ENCODE data around the gene KDM1B.

Gene KDM1B

DNA sequence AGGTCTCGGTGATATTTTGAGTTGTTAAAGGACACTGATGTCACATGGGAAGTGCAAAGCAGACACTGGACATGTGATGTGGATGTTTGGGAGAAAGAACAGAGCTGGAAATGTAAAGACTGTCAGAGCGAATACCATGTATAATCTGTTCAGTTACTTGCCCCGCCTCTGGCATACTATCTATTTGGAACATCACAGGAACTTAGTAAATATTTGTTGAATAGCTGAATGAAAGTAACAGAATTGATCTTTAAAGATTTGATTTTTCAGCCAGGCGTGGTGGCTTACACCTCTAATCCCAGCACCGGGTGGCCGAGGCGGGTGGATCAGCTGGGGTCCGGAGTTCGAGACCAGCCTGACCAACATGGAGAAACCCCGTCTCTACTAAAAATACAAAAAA lies 19.0 kb upstream of the KDM1B start:
- Histone ChIP-seq H3K79me2 (ENCODE audit: insufficient read depth, low read length) (no peaks in the 10 kb centered on the region), H3K36me3 (ENCODE audit: insufficient read depth, low read length) (peaks cover 4% of the 10 kb centered on the region; the same call in 1 of the 2 replicates), H3F3A (ENCODE audit: low read depth) (no peaks in the 10 kb centered on the region), H2AFZ (ENCODE audit: low read length) (no peak overlapping the region), H4K20me1 (ENCODE audit: insufficient read depth, low read length, poor library complexity, severe bottlenecking) (no peaks in the 10 kb centered on the region), H3K27me3 (ENCODE audit: insufficient read depth, low read length, poor library complexity, severe bottlenecking) (no peaks in the 10 kb centered on the region), H3K9me2 (replicated peaks; ENCODE audit: low read depth, low read length) (no peaks in the 10 kb centered on the region), H3K9me3 (ENCODE audit: insufficient read depth, low read depth, low read length) (no peaks in the 10 kb centered on the region), H3K4me1 (ENCODE audit: insufficient read depth, low read length, poor library complexity, severe bottlenecking) (no peaks in the 10 kb centered on the region), H3K4me3 (ENCODE audit: low read length, poor library complexity, severe bottlenecking) (no peak overlapping the region), H3K4me2 (ENCODE audit: low read depth, low read length, poor library complexity, severe bottlenecking) (no peak overlapping the region), H3K9ac (ENCODE audit: low read depth, low read length, poor library complexity, severe bottlenecking) (no peak overlapping the region)
- no peak for TF ChIP-seq CTCF (conservative IDR thresholded peaks at IDR 0.05; ENCODE audit: low read length)

DNA sequence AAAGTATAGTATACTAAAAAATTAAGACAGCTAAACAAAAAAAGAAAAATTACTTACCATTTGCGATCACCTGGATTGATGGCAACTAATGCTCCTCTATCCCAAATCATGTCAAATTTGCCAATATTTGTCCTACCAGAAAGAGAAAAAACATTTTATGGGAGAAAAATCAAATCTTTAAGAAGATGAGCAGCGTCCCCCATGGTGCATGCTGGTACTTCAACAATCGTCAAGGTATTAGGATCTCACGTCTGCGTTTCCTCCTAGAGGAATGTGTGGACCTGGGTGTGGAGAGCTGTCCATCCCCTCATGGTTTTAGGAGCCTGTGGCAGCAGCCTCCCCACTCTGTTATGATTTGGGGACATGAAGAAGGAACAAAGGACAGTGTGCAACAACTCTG lies 16.3 kb upstream of the KDM1B start:
- Histone ChIP-seq H3K9me2 (replicated peaks; ENCODE audit: low read depth, low read length) (no peaks in the 10 kb centered on the region), H3K9ac (ENCODE audit: low read depth, low read length, poor library complexity, severe bottlenecking) (no peak overlapping the region), H3K36me3 (ENCODE audit: insufficient read depth, low read length) (peaks cover 4% of the 10 kb centered on the region; the same call in 1 of the 2 replicates), H3K27me3 (ENCODE audit: insufficient read depth, low read length, poor library complexity, severe bottlenecking) (no peaks in the 10 kb centered on the region), H3K79me2 (ENCODE audit: insufficient read depth, low read length) (no peaks in the 10 kb centered on the region), H3F3A (ENCODE audit: low read depth) (no peaks in the 10 kb centered on the region), H4K20me1 (ENCODE audit: insufficient read depth, low read length, poor library complexity, severe bottlenecking) (no peaks in the 10 kb centered on the region), H2AFZ (ENCODE audit: low read length) (no peak overlapping the region), H3K4me1 (ENCODE audit: insufficient read depth, low read length, poor library complexity, severe bottlenecking) (no peaks in the 10 kb centered on the region), H3K4me3 (ENCODE audit: low read length, poor library complexity, severe bottlenecking) (no peak overlapping the region), H3K4me2 (ENCODE audit: low read depth, low read length, poor library complexity, severe bottlenecking) (no peak overlapping the region), H3K9me3 (ENCODE audit: insufficient read depth, low read depth, low read length) (no peaks in the 10 kb centered on the region)
- TF ChIP-seq EZH2phosphoT487 (IDR thresholded peaks at IDR 0.05; ENCODE audit: borderline replicate concordance) (no peak), CTCF (conservative IDR thresholded peaks at IDR 0.05; ENCODE audit: low read length) (0 out of 2 replicates have a peak, but pooled peaks have one; percentile 14)

DNA sequence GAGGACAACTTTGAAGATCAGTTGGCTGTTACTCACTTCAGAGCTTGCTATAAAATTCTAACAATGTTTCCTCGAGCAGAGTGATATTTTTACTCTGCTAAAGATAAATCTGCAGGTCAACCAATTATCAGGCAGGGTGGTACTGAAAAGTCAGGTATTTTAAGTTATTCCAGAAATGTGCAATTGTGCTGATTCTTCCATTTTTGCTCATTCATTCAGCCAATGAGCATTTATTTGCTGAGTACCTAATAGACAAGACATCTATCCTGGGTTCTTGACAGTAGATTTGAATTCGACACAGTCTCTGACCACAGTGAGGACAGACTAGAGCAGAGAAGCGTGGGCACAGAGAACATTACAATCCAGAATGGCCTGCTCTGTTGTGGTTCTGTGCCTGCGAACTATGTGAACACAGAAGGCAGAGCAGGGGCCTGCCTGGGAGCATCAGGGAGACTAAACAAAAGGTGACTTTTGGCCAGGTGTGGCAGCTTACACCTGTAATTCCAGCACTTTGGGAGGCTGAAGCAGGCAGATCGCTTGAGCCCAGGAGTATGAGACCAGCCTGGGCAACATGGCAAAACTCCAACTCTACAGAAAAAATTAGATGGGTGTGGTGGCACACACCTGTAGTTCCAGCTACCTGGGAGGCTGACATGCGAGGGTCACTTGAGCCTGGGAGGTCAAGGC lies 15.1 kb upstream of the KDM1B start:
- Histone ChIP-seq H3K9me3 (ENCODE audit: insufficient read depth, low read depth, low read length) (no peaks in the 10 kb centered on the region), H3K36me3 (ENCODE audit: insufficient read depth, low read length) (peaks cover 4% of the 10 kb centered on the region; the same call in 1 of the 2 replicates), H3K27me3 (ENCODE audit: insufficient read depth, low read length, poor library complexity, severe bottlenecking) (no peaks in the 10 kb centered on the region), H3F3A (ENCODE audit: low read depth) (no peaks in the 10 kb centered on the region), H3K4me3 (ENCODE audit: low read length, poor library complexity, severe bottlenecking) (no peak overlapping the region), H3K79me2 (ENCODE audit: insufficient read depth, low read length) (no peaks in the 10 kb centered on the region), H3K9me2 (replicated peaks; ENCODE audit: low read depth, low read length) (no peaks in the 10 kb centered on the region), H4K20me1 (ENCODE audit: insufficient read depth, low read length, poor library complexity, severe bottlenecking) (no peaks in the 10 kb centered on the region), H3K4me2 (ENCODE audit: low read depth, low read length, poor library complexity, severe bottlenecking) (no peak overlapping the region), H3K4me1 (ENCODE audit: insufficient read depth, low read length, poor library complexity, severe bottlenecking) (no peaks in the 10 kb centered on the region), H3K9ac (ENCODE audit: low read depth, low read length, poor library complexity, severe bottlenecking) (no peak overlapping the region), H2AFZ (ENCODE audit: low read length) (no peak overlapping the region)
- no peak for TF ChIP-seq CTCF (conservative IDR thresholded peaks at IDR 0.05; ENCODE audit: low read length)
- TF ChIP-seq EZH2phosphoT487 (IDR thresholded peaks at IDR 0.05; ENCODE audit: borderline replicate concordance) = no peak
